ENCODE results near the gene CMTM7.

Gene CMTM7

DNA sequence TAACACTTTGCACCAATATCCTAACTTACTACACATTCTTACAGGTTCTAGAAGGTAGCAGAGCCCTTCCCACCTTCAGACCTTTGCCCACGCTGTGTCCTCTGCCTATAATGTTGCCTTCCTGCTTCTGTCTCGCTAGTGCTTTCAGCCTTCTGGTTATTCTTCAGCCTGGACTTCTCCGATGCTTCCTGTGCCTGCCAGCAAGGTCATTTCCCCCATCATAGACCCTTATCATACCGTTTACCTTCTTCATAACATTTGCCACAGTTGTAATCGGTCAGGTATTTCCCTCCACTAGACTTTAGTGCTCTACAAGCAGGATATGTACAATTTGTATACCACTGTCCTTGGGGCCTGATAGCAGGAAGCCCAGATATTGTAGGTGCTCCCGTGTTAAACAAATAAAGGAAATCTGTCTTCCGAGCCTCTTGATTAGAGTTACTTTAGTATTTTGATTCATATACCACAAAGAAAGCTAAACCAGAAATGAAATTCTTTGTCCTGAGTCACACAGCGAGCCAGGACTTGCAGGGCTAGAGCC lies 35.8 kb upstream of the CMTM7 start:
- TF ChIP-seq EZH2phosphoT487 (IDR thresholded peaks at IDR 0.05; ENCODE audit: borderline replicate concordance, low read length) = no peak
- TF ChIP-seq, protein P1, sequence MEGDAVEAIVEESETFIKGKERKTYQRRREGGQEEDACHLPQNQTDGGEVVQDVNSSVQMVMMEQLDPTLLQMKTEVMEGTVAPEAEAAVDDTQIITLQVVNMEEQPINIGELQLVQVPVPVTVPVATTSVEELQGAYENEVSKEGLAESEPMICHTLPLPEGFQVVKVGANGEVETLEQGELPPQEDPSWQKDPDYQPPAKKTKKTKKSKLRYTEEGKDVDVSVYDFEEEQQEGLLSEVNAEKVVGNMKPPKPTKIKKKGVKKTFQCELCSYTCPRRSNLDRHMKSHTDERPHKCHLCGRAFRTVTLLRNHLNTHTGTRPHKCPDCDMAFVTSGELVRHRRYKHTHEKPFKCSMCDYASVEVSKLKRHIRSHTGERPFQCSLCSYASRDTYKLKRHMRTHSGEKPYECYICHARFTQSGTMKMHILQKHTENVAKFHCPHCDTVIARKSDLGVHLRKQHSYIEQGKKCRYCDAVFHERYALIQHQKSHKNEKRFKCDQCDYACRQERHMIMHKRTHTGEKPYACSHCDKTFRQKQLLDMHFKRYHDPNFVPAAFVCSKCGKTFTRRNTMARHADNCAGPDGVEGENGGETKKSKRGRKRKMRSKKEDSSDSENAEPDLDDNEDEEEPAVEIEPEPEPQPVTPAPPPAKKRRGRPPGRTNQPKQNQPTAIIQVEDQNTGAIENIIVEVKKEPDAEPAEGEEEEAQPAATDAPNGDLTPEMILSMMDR (IDR thresholded peaks at IDR 0.05; ENCODE audit: low read depth, low read length, poor library complexity, severe bottlenecking) = no peak
- H3K9me3 ChIP-seq (ENCODE audit: control insufficient read depth, insufficient read depth, low read length) = no peaks in the 10 kb centered on the region
- no peak overlapping the region for H3K27ac ChIP-seq (ENCODE audit: low read depth, low read length)
- no peaks in the 10 kb centered on the region for H3F3A ChIP-seq (ENCODE audit: control insufficient read depth, insufficient read depth)
- peaks cover 19% of the 10 kb centered on the region for H3K27me3 ChIP-seq (ENCODE audit: control insufficient read depth, low read length)
- H3K4me1 ChIP-seq (ENCODE audit: control insufficient read depth, low read length) = no peaks in the 10 kb centered on the region
- no peaks in the 10 kb centered on the region for H3K36me3 ChIP-seq (ENCODE audit: control insufficient read depth, low read length)
- H4K20me1 ChIP-seq (ENCODE audit: control insufficient read depth, insufficient read depth, low read depth, low read length) = no peaks in the 10 kb centered on the region
- H3K79me2 ChIP-seq (ENCODE audit: control insufficient read depth, low read length) = no peaks in the 10 kb centered on the region
- no peak overlapping the region for H3K4me3 ChIP-seq (ENCODE audit: low read length)
- H3K4me2 ChIP-seq (ENCODE audit: low read length) = no peak overlapping the region
- no peaks in the 10 kb centered on the region for H3K9me2 ChIP-seq (replicated peaks; ENCODE audit: control insufficient read depth, low read length)

GRCh38 chr3:32359766-32360492 lies 31.7 kb upstream of the CMTM7 start:
- Histone ChIP-seq H3K4me3 (ENCODE audit: low read length) (no peak overlapping the region), H3K27ac (ENCODE audit: low read depth, low read length) (no peak overlapping the region)
- no peak for TF ChIP-seq EZH2phosphoT487 (IDR thresholded peaks at IDR 0.05; ENCODE audit: borderline replicate concordance, low read length)
- TF ChIP-seq, protein P1 (IDR thresholded peaks at IDR 0.05; ENCODE audit: low read depth, low read length, poor library complexity, severe bottlenecking) = no peak

DNA sequence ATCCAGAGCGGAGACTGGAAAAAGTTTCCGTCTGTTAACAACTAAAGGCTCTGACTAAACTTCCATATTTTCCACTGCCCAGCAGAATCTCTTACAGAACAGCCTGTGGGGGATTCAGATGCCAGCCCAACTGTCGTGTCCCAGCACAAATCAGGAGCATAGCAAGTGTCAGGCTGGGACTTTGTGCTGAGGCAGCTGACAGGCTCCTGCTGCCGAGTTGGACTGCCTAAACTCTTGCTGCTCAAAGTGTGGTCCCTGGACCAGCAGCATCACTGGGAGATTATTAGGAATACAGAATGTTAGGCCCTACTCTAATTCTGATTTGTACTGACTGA lies 31.2 kb upstream of the CMTM7 start:
- H4K20me1 ChIP-seq (ENCODE audit: control insufficient read depth, insufficient read depth, low read depth, low read length) = no peaks in the 10 kb centered on the region
- no peaks in the 10 kb centered on the region for H3F3A ChIP-seq (ENCODE audit: control insufficient read depth, insufficient read depth)
- no peaks in the 10 kb centered on the region for H3K79me2 ChIP-seq (ENCODE audit: control insufficient read depth, low read length)
- no peaks in the 10 kb centered on the region for H3K9me2 ChIP-seq (replicated peaks; ENCODE audit: control insufficient read depth, low read length)
- H3K4me3 ChIP-seq (ENCODE audit: low read length) = no peak overlapping the region
- no peaks in the 10 kb centered on the region for H3K36me3 ChIP-seq (ENCODE audit: control insufficient read depth, low read length)
- no peak overlapping the region for H3K27ac ChIP-seq (ENCODE audit: low read depth, low read length)
- no peaks in the 10 kb centered on the region for H3K9me3 ChIP-seq (ENCODE audit: control insufficient read depth, insufficient read depth, low read length)
- no peak for TF ChIP-seq EZH2phosphoT487 (IDR thresholded peaks at IDR 0.05; ENCODE audit: borderline replicate concordance, low read length)
- TF ChIP-seq, protein P1 (IDR thresholded peaks at IDR 0.05; ENCODE audit: low read depth, low read length, poor library complexity, severe bottlenecking) = no peak
- no peak overlapping the region for H3K4me2 ChIP-seq (ENCODE audit: low read length)
- H3K27me3 ChIP-seq (ENCODE audit: control insufficient read depth, low read length) = peaks cover 10% of the 10 kb centered on the region
- H3K4me1 ChIP-seq (ENCODE audit: control insufficient read depth, low read length) = no peaks in the 10 kb centered on the region

More at GRCh38 chr3:32359766-32360492, 31.7 kb upstream of the CMTM7 start:
- H3K79me2 ChIP-seq (ENCODE audit: control insufficient read depth, low read length) = no peaks in the 10 kb centered on the region
- H3F3A ChIP-seq (ENCODE audit: control insufficient read depth, insufficient read depth) = no peaks in the 10 kb centered on the region
- no peaks in the 10 kb centered on the region for H3K36me3 ChIP-seq (ENCODE audit: control insufficient read depth, low read length)
- no peaks in the 10 kb centered on the region for H3K9me2 ChIP-seq (replicated peaks; ENCODE audit: control insufficient read depth, low read length)
- no peak overlapping the region for H3K4me2 ChIP-seq (ENCODE audit: low read length)
- peaks cover 16% of the 10 kb centered on the region for H3K27me3 ChIP-seq (ENCODE audit: control insufficient read depth, low read length)
- no peaks in the 10 kb centered on the region for H3K9me3 ChIP-seq (ENCODE audit: control insufficient read depth, insufficient read depth, low read length)
- no peaks in the 10 kb centered on the region for H4K20me1 ChIP-seq (ENCODE audit: control insufficient read depth, insufficient read depth, low read depth, low read length)
- no peaks in the 10 kb centered on the region for H3K4me1 ChIP-seq (ENCODE audit: control insufficient read depth, low read length)

Data from DOHH2 (cell line).